ENCODE results near the gene FGFR4.
"Not testable (repeated sequence)": the region's sequence is repeated elsewhere in the genome, so short reads cannot be mapped to it uniquely, and the experiment has no call there.

The FGFR4 gene

GRCh38 chr5:177086654-177087397, at the start of gene FGFR4:
FGFR4 (plus strand) TSS chr5:177086915; CDS start chr5:177089603, 2,688 bp downstream.
- DNase-seq: peak; percentile 61 to 68

GRCh38 chr5:177036921-177037320, 49.8 kb upstream of the FGFR4 start:
- DNase-seq: no peak

- no peak for DNase-seq
These were observed 45.8 kb upstream of the FGFR4 start for GRCh38 chr5:177040814-177041420.

GRCh38 chr5:177041936-177042335, 44.8 kb upstream of the FGFR4 start:
- no peak for DNase-seq

GRCh38 chr5:177043114-177043513, 43.6 kb upstream of the FGFR4 start:
- no peak for DNase-seq

GRCh38 chr5:177043958-177044357, 42.8 kb upstream of the FGFR4 start:
- no peak for DNase-seq

- no peak for DNase-seq
These were observed 42.1 kb upstream of the FGFR4 start for GRCh38 chr5:177044641-177045040.

- no peak for DNase-seq
These were observed 41.1 kb upstream of the FGFR4 start for GRCh38 chr5:177045631-177046030.

GRCh38 chr5:177048531-177048930, 38.2 kb upstream of the FGFR4 start:
- DNase-seq: not testable (repeated sequence)

- DNase-seq: no peak
These were observed 37.4 kb upstream of the FGFR4 start for GRCh38 chr5:177049285-177049684.

GRCh38 chr5:177064500-177065277, 22.0 kb upstream of the FGFR4 start:
- DNase-seq: no peak

- DNase-seq: no peak
These were observed 21.2 kb upstream of the FGFR4 start for GRCh38 chr5:177065491-177065890.

- DNase-seq: no peak
These were observed 20.5 kb upstream of the FGFR4 start for GRCh38 chr5:177066224-177066623.

- DNase-seq: no peak
These were observed 19.2 kb upstream of the FGFR4 start for GRCh38 chr5:177067503-177067902.

- no peak for DNase-seq
These were observed 16.1 kb upstream of the FGFR4 start for GRCh38 chr5:177070536-177071191.

GRCh38 chr5:177071666-177072385, 14.9 kb upstream of the FGFR4 start:
- peak; percentile 62 to 79 for DNase-seq

- DNase-seq: no peak
These were observed 9.4 kb upstream of the FGFR4 start for GRCh38 chr5:177077335-177077734.

GRCh38 chr5:177079606-177080005, 7.1 kb upstream of the FGFR4 start:
- no peak for DNase-seq

GRCh38 chr5:177080265-177080664, 6.5 kb upstream of the FGFR4 start:
- DNase-seq: no peak

GRCh38 chr5:177081859-177082258, 4.9 kb upstream of the FGFR4 start:
- DNase-seq: no peak

- no peak for DNase-seq
These were observed 3.4 kb upstream of the FGFR4 start for GRCh38 chr5:177083357-177083756.

- DNase-seq: no peak
These were observed 2.5 kb upstream of the FGFR4 start for GRCh38 chr5:177084175-177084574.
